Panc1 (cell line): ENCODE data around the gene CKMT1B.

Experiments used
- CTCF ChIP-seq: fragments of 450-650 bp; IDR thresholded peaks from 2 replicates; pipeline ENCODE4 v1.5.1; 2017; ENCODE audit warnings: mild to moderate bottlenecking
- POLR2AphosphoS5 ChIP-seq: IDR thresholded peaks from 2 replicates; pipeline ENCODE4 v1.6.1; 2012; ENCODE audit warnings: mild to moderate bottlenecking, low read depth, low read length, moderate library complexity
- TF ChIP-seq, protein P1 (sequence below), 2 experiments: IDR thresholded peaks; 2 replicates each; pipeline ENCODE4 v1.6.1; 2011 to 2012; ENCODE audit warnings: low read depth in 2 of 2, control low read depth in 1 of 2, low read length in 1 of 2, mild to moderate bottlenecking in 1 of 2, moderate library complexity in 1 of 2; ENCODE audit not compliant: insufficient read depth in 1 of 2

DNA sequence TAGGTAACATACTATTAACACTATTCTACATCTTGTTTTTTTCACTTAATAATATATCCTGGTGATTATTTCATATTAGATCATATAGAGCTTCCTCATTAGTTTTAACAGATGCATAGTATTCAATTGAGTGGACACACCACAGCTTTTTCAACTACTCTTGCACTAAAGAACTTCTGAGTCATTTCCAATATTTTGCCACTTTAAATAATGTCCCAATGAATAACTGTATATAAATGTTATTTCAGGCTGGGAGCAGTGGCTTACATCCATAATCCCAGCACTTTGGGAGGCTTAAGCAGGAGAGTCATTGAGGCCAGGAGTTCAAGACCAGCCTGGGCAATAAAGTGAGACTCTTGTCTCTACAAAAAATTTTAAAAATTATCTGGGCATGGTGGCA lies 49.6 kb upstream of the CKMT1B start:
- TF ChIP-seq, protein P1, sequence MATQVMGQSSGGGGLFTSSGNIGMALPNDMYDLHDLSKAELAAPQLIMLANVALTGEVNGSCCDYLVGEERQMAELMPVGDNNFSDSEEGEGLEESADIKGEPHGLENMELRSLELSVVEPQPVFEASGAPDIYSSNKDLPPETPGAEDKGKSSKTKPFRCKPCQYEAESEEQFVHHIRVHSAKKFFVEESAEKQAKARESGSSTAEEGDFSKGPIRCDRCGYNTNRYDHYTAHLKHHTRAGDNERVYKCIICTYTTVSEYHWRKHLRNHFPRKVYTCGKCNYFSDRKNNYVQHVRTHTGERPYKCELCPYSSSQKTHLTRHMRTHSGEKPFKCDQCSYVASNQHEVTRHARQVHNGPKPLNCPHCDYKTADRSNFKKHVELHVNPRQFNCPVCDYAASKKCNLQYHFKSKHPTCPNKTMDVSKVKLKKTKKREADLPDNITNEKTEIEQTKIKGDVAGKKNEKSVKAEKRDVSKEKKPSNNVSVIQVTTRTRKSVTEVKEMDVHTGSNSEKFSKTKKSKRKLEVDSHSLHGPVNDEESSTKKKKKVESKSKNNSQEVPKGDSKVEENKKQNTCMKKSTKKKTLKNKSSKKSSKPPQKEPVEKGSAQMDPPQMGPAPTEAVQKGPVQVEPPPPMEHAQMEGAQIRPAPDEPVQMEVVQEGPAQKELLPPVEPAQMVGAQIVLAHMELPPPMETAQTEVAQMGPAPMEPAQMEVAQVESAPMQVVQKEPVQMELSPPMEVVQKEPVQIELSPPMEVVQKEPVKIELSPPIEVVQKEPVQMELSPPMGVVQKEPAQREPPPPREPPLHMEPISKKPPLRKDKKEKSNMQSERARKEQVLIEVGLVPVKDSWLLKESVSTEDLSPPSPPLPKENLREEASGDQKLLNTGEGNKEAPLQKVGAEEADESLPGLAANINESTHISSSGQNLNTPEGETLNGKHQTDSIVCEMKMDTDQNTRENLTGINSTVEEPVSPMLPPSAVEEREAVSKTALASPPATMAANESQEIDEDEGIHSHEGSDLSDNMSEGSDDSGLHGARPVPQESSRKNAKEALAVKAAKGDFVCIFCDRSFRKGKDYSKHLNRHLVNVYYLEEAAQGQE (IDR thresholded peaks at IDR 0.05; ENCODE audit: insufficient read depth in 1 of 2, low read depth in 2 of 2, low read length in 1 of 2): no peak
- TF ChIP-seq POLR2AphosphoS5 (no peak), CTCF (no peak)
